Measurements from ENCODE around the gene STK25.

Gene STK25

GRCh38 chr2:241492174-241492565 is 16.2 kb downstream of the STK25 start:
- DNase-seq = no peak

- no peak for DNase-seq
Observed at GRCh38 chr2:241491549-241492173, 16.7 kb downstream of the STK25 start.

- DNase-seq = no peak
Observed at GRCh38 chr2:241490825-241491506, 17.4 kb downstream of the STK25 start.

GRCh38 chr2:241489733-241490680 is 18.4 kb downstream of the STK25 start:
- DNase-seq = no peak

- no peak for DNase-seq
Observed at GRCh38 chr2:241489088-241489487, 19.3 kb downstream of the STK25 start.

- no peak for DNase-seq
Observed at GRCh38 chr2:241485172-241485911, 23.0 kb downstream of the STK25 start.

GRCh38 chr2:241483305-241483704 is 25.1 kb downstream of the STK25 start:
- no peak for DNase-seq

GRCh38 chr2:241482126-241482955 is 26.0 kb downstream of the STK25 start:
- no peak for DNase-seq

GRCh38 chr2:241481687-241482086 is 26.7 kb downstream of the STK25 start:
- DNase-seq = no peak

GRCh38 chr2:241479026-241479898 is 29.1 kb downstream of the STK25 start:
- DNase-seq = no peak

- DNase-seq = no peak
Observed at GRCh38 chr2:241478166-241478565, 30.2 kb downstream of the STK25 start.

- no peak for DNase-seq
Observed at GRCh38 chr2:241475267-241475666, 33.1 kb downstream of the STK25 start.

- no peak for DNase-seq
Observed at GRCh38 chr2:241473399-241473798, 35.0 kb downstream of the STK25 start.

GRCh38 chr2:241469746-241470145 is 38.6 kb downstream of the STK25 start:
- DNase-seq = no peak

- DNase-seq = no peak
Observed at GRCh38 chr2:241468476-241468781, 40.0 kb downstream of the STK25 start.

- DNase-seq = no peak
Observed at GRCh38 chr2:241467777-241468475, 40.5 kb downstream of the STK25 start.

GRCh38 chr2:241466230-241466629 is 42.2 kb downstream of the STK25 start:
- DNase-seq = no peak

- DNase-seq = no peak
Observed at GRCh38 chr2:241465543-241465942, 42.8 kb downstream of the STK25 start.

- no peak for DNase-seq
Observed at GRCh38 chr2:241463276-241464135, 44.9 kb downstream of the STK25 start.
